Loucy (cell line): ENCODE data around the gene PLS1.

Experiments
- H2AFZ ChIP-seq: fragments of 200-600 bp; sonication (generic); 2 replicates; pipeline ENCODE4 v1.6.0; 2016; ENCODE audit warnings: antibody characterized with exemption, mild to moderate bottlenecking, low read length, moderate library complexity
- H3F3A ChIP-seq: fragments of 200-600 bp; 2 replicates; pipeline ENCODE4 v1.6.0; 2016; ENCODE audit warnings: antibody characterized with exemption, low read depth, mild to moderate bottlenecking
- H3K27me3 ChIP-seq: fragments of 200-600 bp; sonication (generic); 2 replicates; pipeline ENCODE4 v1.6.1; 2014; ENCODE audit warnings: low read length, mild to moderate bottlenecking; ENCODE audit not compliant: insufficient read depth, poor library complexity, severe bottlenecking
- H3K36me3 ChIP-seq: fragments of 200-600 bp; sonication (generic); 2 replicates; pipeline ENCODE4 v1.6.1; 2016; ENCODE audit warnings: low read length; ENCODE audit not compliant: insufficient read depth
- H3K4me1 ChIP-seq: fragments of 200-600 bp; sonication (generic); 2 replicates; pipeline ENCODE4 v1.5.1; 2014; ENCODE audit warnings: low read length, mild to moderate bottlenecking; ENCODE audit not compliant: insufficient read depth, poor library complexity, severe bottlenecking
- H3K4me2 ChIP-seq: fragments of 200-600 bp; sonication (generic); 2 replicates; pipeline ENCODE4 v1.6.0; 2014; ENCODE audit warnings: antibody characterized with exemption, low read length, low read depth, mild to moderate bottlenecking; ENCODE audit not compliant: poor library complexity, severe bottlenecking
- H3K4me3 ChIP-seq: fragments of 200-600 bp; sonication (generic); 2 replicates; pipeline ENCODE4 v1.5.1; 2014; ENCODE audit warnings: low read length, mild to moderate bottlenecking, mixed read lengths; ENCODE audit not compliant: poor library complexity, severe bottlenecking
- H3K79me2 ChIP-seq: fragments of 200-600 bp; sonication (generic); 2 replicates; pipeline ENCODE4 v1.6.1; 2014; ENCODE audit warnings: low read length; ENCODE audit not compliant: insufficient read depth
- H3K9ac ChIP-seq: fragments of 200-600 bp; sonication (generic); 2 replicates; pipeline ENCODE4 v1.6.0; 2014; ENCODE audit warnings: mild to moderate bottlenecking, low read depth, low read length, moderate library complexity; ENCODE audit not compliant: poor library complexity, severe bottlenecking
- H3K9me2 ChIP-seq: fragments of 200-600 bp; sonication (generic); replicated peaks from 2 replicates; pipeline ENCODE4 v1.6.1; 2016; ENCODE audit warnings: low read depth, low read length, mixed read lengths
- H3K9me3 ChIP-seq: fragments of 200-600 bp; sonication (generic); 2 replicates; pipeline ENCODE4 v1.6.1; 2014; ENCODE audit warnings: mild to moderate bottlenecking, antibody characterized with exemption, low read length, low read depth; ENCODE audit not compliant: insufficient read depth
- H4K20me1 ChIP-seq: fragments of 200-600 bp; sonication (generic); 2 replicates; pipeline ENCODE4 v1.6.0; 2014; ENCODE audit warnings: antibody characterized with exemption, low read length, mild to moderate bottlenecking; ENCODE audit not compliant: insufficient read depth, poor library complexity, severe bottlenecking
- CTCF ChIP-seq: fragments of 200-600 bp; sonication (generic); conservative IDR thresholded peaks from 2 replicates; pipeline ENCODE4 v1.5.1; 2014; ENCODE audit warnings: mild to moderate bottlenecking, antibody characterized with exemption, low read length
- EZH2phosphoT487 ChIP-seq: fragments of 200-600 bp; IDR thresholded peaks from 2 replicates; pipeline ENCODE4 v1.6.1; 2018; ENCODE audit warnings: antibody characterized with exemption, mild to moderate bottlenecking, moderate library complexity, borderline replicate concordance

The PLS1 gene

GRCh38 chr3:142618917-142619461 lies 22.8 kb downstream of the PLS1 start:
- no peaks in the 10 kb centered on the region for H3K4me1 ChIP-seq
- no peaks in the 10 kb centered on the region for H3K36me3 ChIP-seq
- peaks cover 2% of the 10 kb centered on the region for H4K20me1 ChIP-seq
- no peaks in the 10 kb centered on the region for H3K79me2 ChIP-seq
- TF ChIP-seq CTCF (no peak), EZH2phosphoT487 (no peak)
- no peaks in the 10 kb centered on the region for H3K27me3 ChIP-seq
- no peaks in the 10 kb centered on the region for H3F3A ChIP-seq
- H2AFZ ChIP-seq = no peak overlapping the region
- H3K9ac ChIP-seq = no peak overlapping the region
- no peak overlapping the region for H3K4me2 ChIP-seq
- no peak overlapping the region for H3K4me3 ChIP-seq
- H3K9me3 ChIP-seq = no peaks in the 10 kb centered on the region
- H3K9me2 ChIP-seq = no peaks in the 10 kb centered on the region

- TF ChIP-seq CTCF (no peak), EZH2phosphoT487 (no peak)
- H3K4me1 ChIP-seq = no peaks in the 10 kb centered on the region
- H3K9me2 ChIP-seq = no peaks in the 10 kb centered on the region
- H4K20me1 ChIP-seq = no peaks in the 10 kb centered on the region
- H3K4me3 ChIP-seq = no peak overlapping the region
- H2AFZ ChIP-seq = no peak overlapping the region
- H3K36me3 ChIP-seq = no peaks in the 10 kb centered on the region
- no peaks in the 10 kb centered on the region for H3K9me3 ChIP-seq
- no peak overlapping the region for H3K9ac ChIP-seq
- no peaks in the 10 kb centered on the region for H3K27me3 ChIP-seq
- no peak overlapping the region for H3K4me2 ChIP-seq
- no peaks in the 10 kb centered on the region for H3F3A ChIP-seq
- no peaks in the 10 kb centered on the region for H3K79me2 ChIP-seq
Observed at GRCh38 chr3:142622405-142622804, 26.2 kb downstream of the PLS1 start.

- no peaks in the 10 kb centered on the region for H3K79me2 ChIP-seq
- TF ChIP-seq CTCF = no peak
- H4K20me1 ChIP-seq = no peaks in the 10 kb centered on the region
- no peak overlapping the region for H3K4me3 ChIP-seq
- H3K4me2 ChIP-seq = no peak overlapping the region
- no peaks in the 10 kb centered on the region for H3K9me2 ChIP-seq
- H3K36me3 ChIP-seq = no peaks in the 10 kb centered on the region
- H3K4me1 ChIP-seq = no peaks in the 10 kb centered on the region
- H3K9ac ChIP-seq = no peak overlapping the region
- H2AFZ ChIP-seq = no peak overlapping the region
- H3F3A ChIP-seq = no peaks in the 10 kb centered on the region
- no peaks in the 10 kb centered on the region for H3K9me3 ChIP-seq
- H3K27me3 ChIP-seq = no peaks in the 10 kb centered on the region
Observed at GRCh38 chr3:142623194-142623593, 27.0 kb downstream of the PLS1 start.
